Keratinocyte (primary cell): ENCODE measurements around the gene AXIN1.

ENCODE experiments used
- CTCF ChIP-seq, 3 experiments: IDR thresholded peaks in 1 of 3; conservative IDR thresholded peaks in 1 of 3; optimal IDR thresholded peaks in 1 of 3; 2 replicates in 2 of 3; 3 replicates in 1 of 3; pipeline versions ENCODE3 to v1.5.1; 2011; ENCODE audit warnings: low read length in 3 of 3, mild to moderate bottlenecking in 3 of 3, moderate library complexity in 2 of 3, control low read depth in 1 of 3, inconsistent platforms in 1 of 3; ENCODE audit not compliant: insufficient read depth in 2 of 3; ENCODE audit errors: extremely low read depth in 1 of 3
- EZH2 ChIP-seq: IDR thresholded peaks from one replicate; pipeline ENCODE4 v1.6.1; 2012; ENCODE audit warnings: inconsistent platforms, mild to moderate bottlenecking, low read length, moderate library complexity

GRCh38 chr16:290681-291405, 61.7 kb downstream of the AXIN1 start:
- TF ChIP-seq CTCF (optimal IDR thresholded peaks at IDR 0.05 in 1 of 3, IDR thresholded peaks at IDR 0.05 in 1 of 3, conservative IDR thresholded peaks at IDR 0.05 in 1 of 3; ENCODE audit: extremely low read depth in 1 of 3, insufficient read depth in 2 of 3, low read length in 3 of 3) (no peak), EZH2 (no peak)
